ENCODE measurements around the gene CLTA.
A peak's percentile ranks its signal among the peaks of the same experiment; 100 is the strongest.
"Not testable (repeated sequence)": the region's sequence is repeated elsewhere in the genome, so short reads cannot be mapped to it uniquely, and the experiment has no call there.

Gene CLTA

GRCh38 chr9:36174271-36174670 is 16.4 kb upstream of the CLTA start:
- TF ChIP-seq, protein P1, sequence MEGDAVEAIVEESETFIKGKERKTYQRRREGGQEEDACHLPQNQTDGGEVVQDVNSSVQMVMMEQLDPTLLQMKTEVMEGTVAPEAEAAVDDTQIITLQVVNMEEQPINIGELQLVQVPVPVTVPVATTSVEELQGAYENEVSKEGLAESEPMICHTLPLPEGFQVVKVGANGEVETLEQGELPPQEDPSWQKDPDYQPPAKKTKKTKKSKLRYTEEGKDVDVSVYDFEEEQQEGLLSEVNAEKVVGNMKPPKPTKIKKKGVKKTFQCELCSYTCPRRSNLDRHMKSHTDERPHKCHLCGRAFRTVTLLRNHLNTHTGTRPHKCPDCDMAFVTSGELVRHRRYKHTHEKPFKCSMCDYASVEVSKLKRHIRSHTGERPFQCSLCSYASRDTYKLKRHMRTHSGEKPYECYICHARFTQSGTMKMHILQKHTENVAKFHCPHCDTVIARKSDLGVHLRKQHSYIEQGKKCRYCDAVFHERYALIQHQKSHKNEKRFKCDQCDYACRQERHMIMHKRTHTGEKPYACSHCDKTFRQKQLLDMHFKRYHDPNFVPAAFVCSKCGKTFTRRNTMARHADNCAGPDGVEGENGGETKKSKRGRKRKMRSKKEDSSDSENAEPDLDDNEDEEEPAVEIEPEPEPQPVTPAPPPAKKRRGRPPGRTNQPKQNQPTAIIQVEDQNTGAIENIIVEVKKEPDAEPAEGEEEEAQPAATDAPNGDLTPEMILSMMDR (IDR thresholded peaks at IDR 0.05; ENCODE audit: low read depth, low read length) = no peak
- no peak overlapping the region for H3K4me3 ChIP-seq (ENCODE audit: low read depth, low read length)

- no peak overlapping the region for H3K4me3 ChIP-seq (ENCODE audit: low read depth, low read length)
- TF ChIP-seq, protein P1 (IDR thresholded peaks at IDR 0.05; ENCODE audit: low read depth, low read length) = no peak
These were observed 16.0 kb upstream of the CLTA start for GRCh38 chr9:36174731-36175130.

- H3K4me3 ChIP-seq (ENCODE audit: low read depth, low read length) = not testable (repeated sequence)
These were observed 15.5 kb upstream of the CLTA start for GRCh38 chr9:36175209-36175608.

DNA sequence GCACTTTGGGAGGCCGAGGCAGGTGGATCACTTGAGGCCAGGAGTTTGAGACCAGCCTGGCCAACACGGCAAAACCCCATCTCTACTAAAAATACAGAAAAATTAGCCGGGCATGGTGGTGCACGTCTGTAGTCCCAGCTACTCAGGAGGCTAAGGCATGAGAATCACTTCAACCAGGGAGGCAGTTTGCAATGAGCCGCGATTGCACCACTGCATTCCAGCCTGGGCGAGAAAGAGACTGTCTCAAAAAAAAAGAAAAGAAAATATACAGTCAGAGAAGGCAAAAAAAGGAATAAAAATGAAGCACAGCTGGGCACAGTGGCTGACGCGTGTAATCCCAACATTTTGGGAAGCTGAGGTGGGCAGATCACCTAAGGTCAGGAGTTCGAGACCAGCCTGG is 14.2 kb upstream of the CLTA start:
- not testable (repeated sequence) for H3K4me3 ChIP-seq (ENCODE audit: low read depth, low read length)

GRCh38 chr9:36177571-36177970 is 13.2 kb upstream of the CLTA start:
- no peak overlapping the region for H3K4me3 ChIP-seq (ENCODE audit: low read depth, low read length)
- TF ChIP-seq, protein P1 (IDR thresholded peaks at IDR 0.05; ENCODE audit: low read depth, low read length) = no peak

- H3K4me3 ChIP-seq (ENCODE audit: low read depth, low read length) = not testable (repeated sequence)
These were observed 10.5 kb upstream of the CLTA start for GRCh38 chr9:36180243-36180642.

DNA sequence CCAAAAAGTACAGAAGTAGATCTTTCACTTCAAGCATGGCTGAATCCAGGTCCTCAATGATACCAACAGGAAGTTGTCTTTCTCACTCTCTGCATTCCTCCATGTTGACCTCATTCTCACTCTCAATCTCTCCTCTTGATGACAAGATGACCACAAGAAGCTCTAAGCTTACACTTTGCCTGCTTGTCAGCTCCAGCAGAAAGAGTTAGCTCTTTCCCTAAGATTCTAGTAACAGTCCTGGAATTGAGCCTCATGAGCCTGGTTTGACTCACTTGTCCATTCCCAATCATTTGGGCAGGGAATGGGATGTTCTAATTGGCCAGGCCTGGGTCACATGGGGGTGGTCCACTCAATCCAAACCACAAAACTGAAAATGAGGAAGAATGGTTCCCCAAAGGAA is 3.3 kb upstream of the CLTA start:
- TF ChIP-seq, protein P1 (IDR thresholded peaks at IDR 0.05; ENCODE audit: low read depth, low read length) = no peak
- H3K4me3 ChIP-seq (ENCODE audit: low read depth, low read length) = no peak overlapping the region

DNA sequence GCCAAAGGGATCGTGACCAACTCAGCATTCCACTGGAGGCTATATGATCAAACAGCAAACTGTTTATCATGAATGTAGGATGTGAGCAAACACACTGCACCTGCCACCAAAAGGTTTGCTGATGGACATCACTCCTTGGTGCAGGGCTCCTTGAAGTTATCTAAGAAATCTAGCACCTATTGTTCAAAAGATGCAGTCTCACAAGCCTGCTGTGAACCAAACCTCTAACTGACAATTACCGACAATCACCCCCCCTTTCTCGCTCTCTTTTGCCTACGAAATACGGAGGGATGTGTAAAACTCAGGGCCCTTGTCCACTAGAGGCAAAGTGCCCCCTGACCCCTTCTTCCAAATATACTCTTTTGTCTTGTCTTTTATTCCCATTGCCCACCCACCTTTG is 2.5 kb upstream of the CLTA start:
- TF ChIP-seq, protein P1 (IDR thresholded peaks at IDR 0.05; ENCODE audit: low read depth, low read length) = no peak
- H3K4me3 ChIP-seq (ENCODE audit: low read depth, low read length) = no peak overlapping the region

DNA sequence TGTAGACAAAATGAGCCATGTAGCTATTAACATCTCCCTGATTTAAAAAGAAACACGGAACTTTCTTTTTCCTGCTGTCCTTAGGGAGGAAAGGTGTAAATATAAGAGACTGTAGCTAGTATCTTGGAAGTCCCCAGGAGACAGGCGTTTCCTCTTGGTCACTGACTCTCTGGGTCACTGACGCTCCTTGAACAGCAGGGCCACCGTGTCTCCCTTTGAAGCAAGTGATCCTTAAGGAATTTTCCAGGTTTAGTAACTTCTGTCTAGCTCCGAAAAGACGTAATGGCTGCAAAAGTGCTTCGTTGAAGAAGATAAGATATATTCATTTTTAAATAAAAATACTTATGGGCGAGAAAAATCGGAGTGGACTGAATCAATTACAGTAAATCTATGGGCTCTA is 745 bp upstream of the CLTA start:
- TF ChIP-seq, protein P1 (IDR thresholded peaks at IDR 0.05; ENCODE audit: low read depth, low read length) = no peak
- H3K4me3 ChIP-seq (ENCODE audit: low read depth, low read length) = peak overlapping the region; percentile 80
